Sigmoid colon (tissue), 4 donors: ENCODE results near the gene CLCN2.

Experiments
- CTCF ChIP-seq, 4 experiments: fragments of 450-650 bp in 3 of 4; fragments of 200-600 bp in 1 of 4; IDR thresholded peaks; one replicate each; pipeline ENCODE4 v1.5.1; 2016 to 2019; ENCODE audit warnings: antibody characterized with exemption in 4 of 4, mild to moderate bottlenecking in 3 of 4, moderate library complexity in 2 of 4
- EP300 ChIP-seq, 4 donors: sonication (generic); formaldehyde crosslinking; IDR thresholded peaks; one replicate each; pipeline ENCODE4 v1.6.1; 2017; ENCODE audit warnings: antibody characterized with exemption in 4 of 4

DNA sequence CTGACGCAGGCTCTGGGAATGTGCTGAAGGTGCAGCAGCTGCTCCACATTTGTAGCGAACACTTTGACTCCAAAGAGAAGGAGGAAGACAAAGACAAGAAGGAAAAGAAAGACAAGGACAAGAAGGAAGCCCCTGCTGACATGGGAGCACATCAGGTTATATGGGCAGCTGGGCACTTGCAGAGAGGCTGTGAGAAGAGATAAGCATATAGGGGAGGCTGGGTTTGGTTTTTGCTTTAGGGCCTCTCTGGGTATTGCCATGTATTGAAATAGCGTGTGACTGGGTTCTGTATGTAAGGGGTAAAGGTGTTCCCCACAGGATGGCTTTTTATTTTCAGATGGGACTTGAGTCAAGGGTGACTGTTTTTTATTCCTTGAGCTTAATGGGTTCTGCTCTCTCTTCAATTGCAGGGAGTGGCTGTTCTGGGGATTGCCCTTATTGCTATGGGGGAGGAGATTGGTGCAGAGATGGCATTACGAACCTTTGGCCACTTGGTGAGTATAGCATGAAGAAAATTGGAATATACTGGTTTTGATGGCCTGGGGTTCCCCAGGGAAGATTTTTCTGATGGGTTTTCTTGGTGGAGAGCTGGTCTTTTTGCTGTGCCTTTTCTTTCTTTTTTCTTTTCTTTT, 54.9 kb downstream of the CLCN2 start:
- TF ChIP-seq CTCF (IDR thresholded peaks at IDR 0.05) (no peak), EP300 (IDR thresholded peaks at IDR 0.05) (no peak)
